Epithelial cell of proximal tubule (primary cell): ENCODE results near the gene PSKH1. TPM values are rescaled to one million over a fixed set of nuclear protein-coding genes. Genes with fewer than 3 reads are reported as not detected.

Source experiments
- DNase-seq: peaks from one replicate; pipeline ENCODE4 v3.0.0-alpha.2; 2011; ENCODE audit warnings: low read depth
- H3K4me3 ChIP-seq: 2 replicates; pipeline ENCODE4 v1.5.1; 2011; ENCODE audit warnings: low read depth, mild to moderate bottlenecking, low read length
- total RNA-seq: library from RNA; depleted of rRNA; stranded (reverse); fragments of >200 nt; gene quantifications from 2 replicates; pipeline ENCODE4 v1.2.3, GENCODE V29; 2015
- TF ChIP-seq, protein P1 (sequence below): conservative IDR thresholded peaks from 2 replicates; pipeline ENCODE4 v1.5.1; 2012; ENCODE audit warnings: low read depth, mild to moderate bottlenecking, low read length

PSKH1 gene
- total RNA-seq, 1 donor from 2014 or later = 6.7 TPM

DNA sequence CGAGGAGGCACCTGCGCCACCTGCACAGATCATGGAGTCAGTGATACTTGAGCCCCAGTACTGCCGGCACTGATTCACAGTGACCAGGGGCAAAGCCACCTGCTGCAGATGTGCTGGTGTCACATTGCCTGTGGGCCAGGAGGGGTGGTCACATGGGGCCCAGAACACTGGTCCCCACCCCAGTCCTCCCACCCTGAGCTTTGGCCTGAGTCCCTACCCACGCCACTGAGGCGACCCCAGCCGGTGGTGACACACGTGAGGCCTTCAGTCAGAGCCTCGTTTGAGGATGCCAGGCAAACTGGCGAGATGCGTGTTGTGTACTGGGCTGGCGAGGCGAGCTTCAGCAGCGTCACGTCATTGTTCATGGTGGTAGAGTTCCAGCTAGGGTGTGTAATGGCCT is 37.1 kb downstream of the PSKH1 start:
- TF ChIP-seq, protein P1, sequence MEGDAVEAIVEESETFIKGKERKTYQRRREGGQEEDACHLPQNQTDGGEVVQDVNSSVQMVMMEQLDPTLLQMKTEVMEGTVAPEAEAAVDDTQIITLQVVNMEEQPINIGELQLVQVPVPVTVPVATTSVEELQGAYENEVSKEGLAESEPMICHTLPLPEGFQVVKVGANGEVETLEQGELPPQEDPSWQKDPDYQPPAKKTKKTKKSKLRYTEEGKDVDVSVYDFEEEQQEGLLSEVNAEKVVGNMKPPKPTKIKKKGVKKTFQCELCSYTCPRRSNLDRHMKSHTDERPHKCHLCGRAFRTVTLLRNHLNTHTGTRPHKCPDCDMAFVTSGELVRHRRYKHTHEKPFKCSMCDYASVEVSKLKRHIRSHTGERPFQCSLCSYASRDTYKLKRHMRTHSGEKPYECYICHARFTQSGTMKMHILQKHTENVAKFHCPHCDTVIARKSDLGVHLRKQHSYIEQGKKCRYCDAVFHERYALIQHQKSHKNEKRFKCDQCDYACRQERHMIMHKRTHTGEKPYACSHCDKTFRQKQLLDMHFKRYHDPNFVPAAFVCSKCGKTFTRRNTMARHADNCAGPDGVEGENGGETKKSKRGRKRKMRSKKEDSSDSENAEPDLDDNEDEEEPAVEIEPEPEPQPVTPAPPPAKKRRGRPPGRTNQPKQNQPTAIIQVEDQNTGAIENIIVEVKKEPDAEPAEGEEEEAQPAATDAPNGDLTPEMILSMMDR = no peak
- no peak overlapping the region for H3K4me3 ChIP-seq
- DNase-seq = no peak

DNA sequence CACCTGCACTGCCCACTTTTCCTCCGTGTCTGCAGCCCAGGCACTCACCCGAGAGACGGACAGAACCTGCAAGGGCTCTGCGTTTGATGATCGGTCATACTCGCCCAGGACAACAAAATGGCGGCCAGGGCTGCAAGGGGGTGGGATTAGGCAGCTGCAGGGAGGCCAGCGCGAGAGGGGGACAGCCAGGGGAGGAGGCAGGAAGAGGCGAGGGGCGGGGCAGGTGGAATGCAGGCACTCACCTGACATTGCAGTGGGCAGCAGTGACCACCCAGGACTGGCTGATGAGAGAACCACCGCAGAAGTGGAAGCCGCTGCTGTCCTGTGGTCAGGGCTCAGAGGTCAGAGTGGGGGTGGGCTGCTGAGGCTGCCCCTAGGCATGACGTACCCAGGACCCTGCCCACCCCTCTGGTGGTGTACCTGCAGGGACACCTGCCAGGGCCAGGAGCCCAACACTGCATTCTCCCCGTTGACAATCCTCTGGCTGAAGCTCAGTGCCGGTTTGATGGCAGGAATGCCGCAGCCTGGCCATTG is 37.7 kb downstream of the PSKH1 start:
- DNase-seq = no peak
- no peak overlapping the region for H3K4me3 ChIP-seq
- TF ChIP-seq, protein P1 = no peak

DNA sequence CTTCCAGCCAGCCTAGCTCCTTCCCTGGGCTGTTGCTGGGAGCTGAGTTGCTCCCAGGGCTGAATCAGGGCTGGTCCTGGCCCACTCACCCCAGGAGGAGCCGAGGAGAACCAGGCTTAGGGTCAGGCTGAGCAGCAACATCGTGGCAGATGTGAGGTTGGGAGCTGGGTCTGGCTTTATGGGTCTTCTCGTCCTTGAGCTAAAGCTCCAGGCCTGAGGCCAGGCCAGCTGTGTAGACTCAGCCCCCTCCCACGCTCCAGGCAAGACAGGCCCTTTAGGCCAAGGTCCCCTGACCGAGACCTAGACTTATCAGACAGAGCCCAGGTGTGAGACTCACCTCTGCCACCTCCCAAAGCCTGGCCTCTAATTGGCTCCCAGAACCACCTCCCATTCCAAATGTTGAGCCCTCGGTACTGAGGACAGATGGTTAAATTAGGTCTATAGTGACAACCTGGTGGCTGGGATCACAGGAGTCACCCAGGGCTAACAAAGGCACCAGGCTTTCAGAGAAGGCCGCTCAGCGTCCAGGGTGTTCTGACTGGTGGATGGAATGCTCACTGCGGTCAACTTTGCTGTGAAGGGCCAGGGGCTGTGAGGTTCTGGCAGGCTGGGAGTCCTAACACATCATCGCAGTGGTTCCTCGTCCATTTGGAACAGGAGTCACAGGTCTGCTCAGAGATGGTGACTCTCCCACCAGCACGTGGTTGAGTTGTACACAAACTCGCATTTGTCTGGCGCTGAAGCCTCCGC is 38.8 kb downstream of the PSKH1 start, which contains the start of gene CTRL:
CTRL (minus strand) TSS at position 151 of the 750 bp plus-strand sequence; CDS start at position 141, 10 bp downstream.
- TF ChIP-seq, protein P1 = peak; percentile 34
- DNase-seq = no peak
- no peak within 1 kb of the TSS for H3K4me3 ChIP-seq

DNA sequence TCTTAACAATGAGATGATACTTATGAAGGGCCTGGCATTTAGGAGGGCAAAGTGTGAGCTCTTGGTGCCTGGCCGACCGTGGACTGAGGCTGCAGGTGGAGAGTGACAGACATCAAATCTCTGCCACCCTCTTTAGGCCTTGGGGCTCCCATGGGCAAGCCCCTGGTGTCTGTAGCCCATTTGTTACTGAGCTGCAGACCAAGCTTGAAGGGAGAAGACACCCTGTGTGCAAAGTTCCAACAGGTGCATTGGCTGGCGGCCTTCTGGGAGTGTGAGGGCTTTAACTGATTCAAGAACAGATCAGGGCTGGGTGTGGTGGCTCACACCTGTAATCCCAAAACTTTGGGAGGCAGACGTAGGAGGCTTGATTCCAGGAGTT is 39.4 kb downstream of the PSKH1 start:
- no peak overlapping the region for H3K4me3 ChIP-seq
- TF ChIP-seq, protein P1 = no peak
- no peak for DNase-seq

DNA sequence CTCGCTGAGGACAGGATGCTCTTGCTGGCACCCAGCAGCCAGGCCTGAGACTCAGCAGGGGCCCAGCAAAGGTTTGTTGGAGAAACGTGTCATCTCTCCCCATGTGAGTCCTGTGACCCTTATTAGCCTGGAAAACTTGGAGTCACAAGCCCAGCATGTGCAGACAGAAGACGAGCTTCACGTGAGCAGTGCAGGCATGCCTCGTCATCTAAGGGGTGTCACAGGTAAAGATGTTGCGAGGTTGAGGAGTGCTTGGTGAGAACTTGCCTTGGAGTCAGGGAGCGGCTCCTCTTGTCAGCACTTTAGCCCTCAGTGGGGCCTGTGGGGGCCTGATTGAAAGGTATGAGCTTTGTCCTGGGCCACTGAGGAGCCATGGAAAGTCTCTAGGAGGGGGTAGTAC is 40.8 kb downstream of the PSKH1 start:
- TF ChIP-seq, protein P1 = no peak
- H3K4me3 ChIP-seq = no peak overlapping the region
- DNase-seq = no peak

DNA sequence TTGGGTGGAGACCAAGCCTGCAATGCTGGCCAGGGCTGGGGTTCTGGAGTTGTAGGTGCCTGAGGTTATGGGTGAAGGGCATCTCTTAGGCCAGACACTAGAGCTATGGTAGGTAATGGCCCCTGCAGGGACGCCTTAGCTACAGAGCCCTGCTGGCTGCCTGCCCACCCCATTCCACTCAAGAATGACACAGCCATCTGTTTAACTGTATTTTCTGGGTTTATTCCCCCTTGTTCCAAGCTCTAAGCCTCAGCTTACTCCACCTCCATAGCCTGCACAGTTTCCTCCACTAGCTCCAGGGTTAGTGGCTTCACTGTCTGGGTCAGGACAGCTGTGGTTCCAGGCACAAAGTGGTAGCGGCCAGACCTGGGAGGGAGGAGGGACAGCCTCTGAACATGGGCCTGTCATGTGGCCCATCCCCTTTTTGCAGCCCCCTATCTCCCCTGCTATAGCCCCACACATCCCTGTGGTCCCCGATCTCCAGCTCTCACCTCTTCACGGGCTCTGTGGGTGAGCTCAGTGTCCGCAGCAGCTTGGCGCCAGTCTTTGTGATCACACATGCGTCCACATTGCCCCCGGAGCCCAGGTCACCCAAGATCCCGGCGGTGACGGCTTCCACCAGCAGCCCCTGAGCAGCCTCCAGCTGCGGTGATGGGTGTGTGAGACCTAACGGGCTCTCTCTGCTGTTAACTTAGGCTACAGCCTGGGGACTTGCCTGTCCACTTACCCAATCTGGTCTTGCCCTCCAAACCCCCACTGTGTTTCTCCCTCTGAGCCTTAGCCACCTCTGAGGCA is 41.4 kb downstream of the PSKH1 start:
- TF ChIP-seq, protein P1 = no peak
- H3K4me3 ChIP-seq = peak overlapping the region; percentile 77
- DNase-seq = no peak
